Measurements from ENCODE around the gene PRKCA. TPM values are rescaled to one million over a fixed set of nuclear protein-coding genes. Genes with fewer than 3 reads are reported as not detected.
"Not testable (repeated sequence)": the region's sequence is repeated elsewhere in the genome, so short reads cannot be mapped to it uniquely, and the experiment has no call there.

PRKCA gene
- total and polyA plus RNA-seq, 4 experiments from 2014 or later, result 1.1 to 107 (median 56.1) TPM

GRCh38 chr17:66340720-66341119, 38.3 kb downstream of the PRKCA start:
- intact Hi-C loops (cut with micrococcal nuclease), result no loop called here
- H3K9me3 Mint-ChIP-seq, result no peaks in the 10 kb centered on the region
- ChIA-PET CTCF (ENCODE audit: partially characterized antibody) (no interaction called here), POLR2A (ENCODE audit: partially characterized antibody) (interaction anchor here (2.1 kb wide), 1 partner anchor 10 kb away, joined by 9 read pairs; no protein-coding TSS in a partner anchor)
- H3K4me3 Mint-ChIP-seq, result no peak overlapping the region
- no peak for DNase-seq
- Histone ChIP-seq H3K9me3 (ENCODE audit: control insufficient read depth in 1 of 2, low read length in 2 of 2) (no peaks in the 10 kb centered on the region), H3K27me3 (ENCODE audit: insufficient read depth, low read length) (no peaks in the 10 kb centered on the region), H3K27ac (ENCODE audit: low read depth, low read length) (no peak overlapping the region), H3K4me3 (ENCODE audit: low read length in 2 of 2) (no peak overlapping the region), H3K36me3 (ENCODE audit: insufficient read depth, low read length) (no peaks in the 10 kb centered on the region), H3K4me1 (ENCODE audit: insufficient read depth, low read length) (peaks cover 56% of the 10 kb centered on the region)
- H3K27me3 Mint-ChIP-seq, result no peaks in the 10 kb centered on the region
- H3K27ac Mint-ChIP-seq, result peak overlapping the region in 2 of 7 donors; percentile 59 to 67
- H3K36me3 Mint-ChIP-seq, result peaks cover 4 to 19% of the 10 kb centered on the region in 2 donors
- peaks cover 43 to 76% (median 59%) of the 10 kb centered on the region in 4 donors for H3K4me1 Mint-ChIP-seq

GRCh38 chr17:66341462-66341861, 39.0 kb downstream of the PRKCA start:
- no peak for DNase-seq
- H3K4me1 Mint-ChIP-seq, result peaks cover 38 to 69% (median 53%) of the 10 kb centered on the region in 4 donors
- POLR2A ChIA-PET (ENCODE audit: partially characterized antibody), result interaction anchor here (1.6 kb wide), 1 partner anchor 12 kb away, joined by 4 read pairs; no protein-coding TSS in a partner anchor
- H3K9me3 ChIP-seq (ENCODE audit: control insufficient read depth in 1 of 2, low read length in 2 of 2), result no peaks in the 10 kb centered on the region
- no peak overlapping the region for H3K4me3 ChIP-seq (ENCODE audit: low read length in 2 of 2)
- H3K27me3 Mint-ChIP-seq, result no peaks in the 10 kb centered on the region
- no peaks in the 10 kb centered on the region for H3K9me3 Mint-ChIP-seq
- CTCF ChIA-PET (ENCODE audit: partially characterized antibody), result no interaction called here
- peaks cover 56% of the 10 kb centered on the region for H3K4me1 ChIP-seq (ENCODE audit: insufficient read depth, low read length)
- intact Hi-C loops (cut with micrococcal nuclease), result no loop called here
- H3K27ac ChIP-seq (ENCODE audit: low read depth, low read length), result no peak overlapping the region
- H3K36me3 ChIP-seq (ENCODE audit: insufficient read depth, low read length), result no peaks in the 10 kb centered on the region
- H3K27ac Mint-ChIP-seq, result no peak overlapping the region
- H3K4me3 Mint-ChIP-seq, result no peak overlapping the region
- H3K27me3 ChIP-seq (ENCODE audit: insufficient read depth, low read length), result no peaks in the 10 kb centered on the region
- H3K36me3 Mint-ChIP-seq, result peaks cover 4 to 19% of the 10 kb centered on the region in 2 donors

- H3K36me3 ChIP-seq (ENCODE audit: insufficient read depth, low read length); H3K27ac Mint-ChIP-seq; DNase-seq; H3K4me3 ChIP-seq (ENCODE audit: low read length in 2 of 2); CTCF ChIA-PET (ENCODE audit: partially characterized antibody); H3K27ac ChIP-seq (ENCODE audit: low read depth, low read length); H3K4me3 Mint-ChIP-seq; H3K9me3 Mint-ChIP-seq; intact Hi-C loops (cut with micrococcal nuclease); H3K27me3 ChIP-seq (ENCODE audit: insufficient read depth, low read length); H3K9me3 ChIP-seq (ENCODE audit: control insufficient read depth in 1 of 2, low read length in 2 of 2); H3K27me3 Mint-ChIP-seq: not testable (repeated sequence)
- H3K4me1 ChIP-seq (ENCODE audit: insufficient read depth, low read length), result peaks cover 57% of the 10 kb centered on the region
- peaks cover 35 to 67% (median 51%) of the 10 kb centered on the region in 4 donors for H3K4me1 Mint-ChIP-seq
- peaks cover 4 to 16% of the 10 kb centered on the region in 2 donors for H3K36me3 Mint-ChIP-seq
- POLR2A ChIA-PET (ENCODE audit: partially characterized antibody), result interaction anchor here (1.6 kb wide), 1 partner anchor 13 kb away, joined by 4 read pairs; no protein-coding TSS in a partner anchor
Observed at GRCh38 chr17:66342263-66342662, 39.9 kb downstream of the PRKCA start.

- POLR2A ChIA-PET (ENCODE audit: partially characterized antibody), result interaction anchor here (0.8 kb wide), 1 partner anchor 12 kb away, joined by 6 read pairs; no protein-coding TSS in a partner anchor
Observed at GRCh38 chr17:66343531-66344078, 41.2 kb downstream of the PRKCA start.

GRCh38 chr17:66344473-66344872, 42.1 kb downstream of the PRKCA start:
- ChIA-PET CTCF (ENCODE audit: partially characterized antibody) (interaction anchor here (0.6 to 1.0 kb wide), 2 partner anchors 13 to 57 kb away, joined by 3 to 4 read pairs; no protein-coding TSS in a partner anchor), POLR2A (ENCODE audit: partially characterized antibody) (interaction anchor here (0.7 kb wide), 1 partner anchor 15 kb away, joined by 3 read pairs; no protein-coding TSS in a partner anchor)
- H3K36me3 Mint-ChIP-seq, result peaks cover 4 to 13% of the 10 kb centered on the region in 2 donors
- Histone ChIP-seq H3K27me3 (ENCODE audit: insufficient read depth, low read length) (no peaks in the 10 kb centered on the region), H3K36me3 (ENCODE audit: insufficient read depth, low read length) (no peaks in the 10 kb centered on the region), H3K4me3 (ENCODE audit: low read length in 2 of 2) (no peak overlapping the region), H3K27ac (ENCODE audit: low read depth, low read length) (no peak overlapping the region), H3K4me1 (ENCODE audit: insufficient read depth, low read length) (peaks cover 60% of the 10 kb centered on the region), H3K9me3 (ENCODE audit: control insufficient read depth in 1 of 2, low read length in 2 of 2) (no peaks in the 10 kb centered on the region)
- H3K9me3 Mint-ChIP-seq, result no peaks in the 10 kb centered on the region
- intact Hi-C loops (cut with micrococcal nuclease), result no loop called here
- H3K4me3 Mint-ChIP-seq, result no peak overlapping the region
- H3K27me3 Mint-ChIP-seq, result no peaks in the 10 kb centered on the region
- H3K27ac Mint-ChIP-seq, result no peak overlapping the region
- DNase-seq, result no peak
- peaks cover 25 to 64% (median 48%) of the 10 kb centered on the region in 4 donors for H3K4me1 Mint-ChIP-seq

More at GRCh38 chr17:66343531-66344078, 41.2 kb downstream of the PRKCA start:
- H3K27me3 ChIP-seq (ENCODE audit: insufficient read depth, low read length), result no peaks in the 10 kb centered on the region
- peaks cover 32 to 64% (median 50%) of the 10 kb centered on the region in 4 donors for H3K4me1 Mint-ChIP-seq
- intact Hi-C loops (cut with micrococcal nuclease), result no loop called here
- no peak for DNase-seq
- H3K9me3 ChIP-seq (ENCODE audit: control insufficient read depth in 1 of 2, low read length in 2 of 2), result no peaks in the 10 kb centered on the region
- peak overlapping the region in 1 of 7 donors; percentile 53 for H3K27ac Mint-ChIP-seq
- no peaks in the 10 kb centered on the region for H3K36me3 ChIP-seq (ENCODE audit: insufficient read depth, low read length)
- H3K4me1 ChIP-seq (ENCODE audit: insufficient read depth, low read length), result peaks cover 60% of the 10 kb centered on the region
- CTCF ChIA-PET (ENCODE audit: partially characterized antibody), result no interaction called here
- no peaks in the 10 kb centered on the region for H3K27me3 Mint-ChIP-seq
- H3K27ac ChIP-seq (ENCODE audit: low read depth, low read length), result no peak overlapping the region
- H3K4me3 ChIP-seq (ENCODE audit: low read length in 2 of 2), result no peak overlapping the region
- peaks cover 4 to 13% of the 10 kb centered on the region in 2 donors for H3K36me3 Mint-ChIP-seq
- H3K4me3 Mint-ChIP-seq, result no peak overlapping the region
- no peaks in the 10 kb centered on the region for H3K9me3 Mint-ChIP-seq

GRCh38 chr17:66345264-66345663, 42.9 kb downstream of the PRKCA start:
- no peak overlapping the region for H3K4me3 Mint-ChIP-seq
- H3K27ac ChIP-seq (ENCODE audit: low read depth, low read length), result no peak overlapping the region
- peaks cover 55% of the 10 kb centered on the region for H3K4me1 ChIP-seq (ENCODE audit: insufficient read depth, low read length)
- peaks cover 23 to 63% (median 48%) of the 10 kb centered on the region in 4 donors for H3K4me1 Mint-ChIP-seq
- ChIA-PET POLR2A (ENCODE audit: partially characterized antibody) (interaction anchor here (0.6 to 0.8 kb wide), 2 partner anchors 14 to 29 kb away, joined by 3 read pairs; no protein-coding TSS in a partner anchor), CTCF (ENCODE audit: partially characterized antibody) (interaction anchor here (0.6 to 1.0 kb wide), 2 partner anchors 14 to 58 kb away, joined by 3 to 4 read pairs; no protein-coding TSS in a partner anchor)
- no peaks in the 10 kb centered on the region for H3K9me3 ChIP-seq (ENCODE audit: control insufficient read depth in 1 of 2, low read length in 2 of 2)
- H3K36me3 ChIP-seq (ENCODE audit: insufficient read depth, low read length), result no peaks in the 10 kb centered on the region
- H3K9me3 Mint-ChIP-seq, result no peaks in the 10 kb centered on the region
- intact Hi-C loops (cut with micrococcal nuclease), result no loop called here
- H3K27ac Mint-ChIP-seq, result peak overlapping the region in 1 of 7 donors; percentile 36
- H3K4me3 ChIP-seq (ENCODE audit: low read length in 2 of 2), result no peak overlapping the region
- no peaks in the 10 kb centered on the region for H3K27me3 ChIP-seq (ENCODE audit: insufficient read depth, low read length)
- no peak for DNase-seq
- no peaks in the 10 kb centered on the region for H3K27me3 Mint-ChIP-seq
- peaks cover 3 to 13% of the 10 kb centered on the region in 2 donors for H3K36me3 Mint-ChIP-seq

- H3K27ac ChIP-seq (ENCODE audit: low read depth, low read length); H3K27me3 ChIP-seq (ENCODE audit: insufficient read depth, low read length); H3K36me3 Mint-ChIP-seq; H3K36me3 ChIP-seq (ENCODE audit: insufficient read depth, low read length); H3K4me3 ChIP-seq (ENCODE audit: low read length in 2 of 2); intact Hi-C loops (cut with micrococcal nuclease); H3K27ac Mint-ChIP-seq; H3K9me3 ChIP-seq (ENCODE audit: control insufficient read depth in 1 of 2, low read length in 2 of 2); H3K27me3 Mint-ChIP-seq; DNase-seq; H3K9me3 Mint-ChIP-seq; H3K4me3 Mint-ChIP-seq: not testable (repeated sequence)
- CTCF ChIA-PET (ENCODE audit: partially characterized antibody), result interaction anchor here (1.7 kb wide), 1 partner anchor 42 kb away, joined by 4 read pairs; no protein-coding TSS in a partner anchor
- POLR2A ChIA-PET (ENCODE audit: partially characterized antibody), result interaction anchor here (0.8 kb wide), 1 partner anchor 15 kb away, joined by 3 read pairs; no protein-coding TSS in a partner anchor
- H3K4me1 Mint-ChIP-seq, result peaks cover 25 to 65% (median 48%) of the 10 kb centered on the region in 4 donors
- H3K4me1 ChIP-seq (ENCODE audit: insufficient read depth, low read length), result peaks cover 52% of the 10 kb centered on the region
Observed at GRCh38 chr17:66345949-66346638, 43.7 kb downstream of the PRKCA start.

All from CD4-positive, alpha-beta memory T cell (primary cell).